ENCODE results near the gene CCDC138.

The CCDC138 gene

GRCh38 chr2:108925286-108925685, 138.7 kb downstream of the CCDC138 start:
- H3K36me3 ChIP-seq, result no peaks in the 10 kb centered on the region
- TF ChIP-seq, protein P1, sequence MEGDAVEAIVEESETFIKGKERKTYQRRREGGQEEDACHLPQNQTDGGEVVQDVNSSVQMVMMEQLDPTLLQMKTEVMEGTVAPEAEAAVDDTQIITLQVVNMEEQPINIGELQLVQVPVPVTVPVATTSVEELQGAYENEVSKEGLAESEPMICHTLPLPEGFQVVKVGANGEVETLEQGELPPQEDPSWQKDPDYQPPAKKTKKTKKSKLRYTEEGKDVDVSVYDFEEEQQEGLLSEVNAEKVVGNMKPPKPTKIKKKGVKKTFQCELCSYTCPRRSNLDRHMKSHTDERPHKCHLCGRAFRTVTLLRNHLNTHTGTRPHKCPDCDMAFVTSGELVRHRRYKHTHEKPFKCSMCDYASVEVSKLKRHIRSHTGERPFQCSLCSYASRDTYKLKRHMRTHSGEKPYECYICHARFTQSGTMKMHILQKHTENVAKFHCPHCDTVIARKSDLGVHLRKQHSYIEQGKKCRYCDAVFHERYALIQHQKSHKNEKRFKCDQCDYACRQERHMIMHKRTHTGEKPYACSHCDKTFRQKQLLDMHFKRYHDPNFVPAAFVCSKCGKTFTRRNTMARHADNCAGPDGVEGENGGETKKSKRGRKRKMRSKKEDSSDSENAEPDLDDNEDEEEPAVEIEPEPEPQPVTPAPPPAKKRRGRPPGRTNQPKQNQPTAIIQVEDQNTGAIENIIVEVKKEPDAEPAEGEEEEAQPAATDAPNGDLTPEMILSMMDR (IDR thresholded peaks at IDR 0.05; ENCODE audit: low read depth, low read length), result no peak
- DNase-seq, result no peak
- H3K27ac ChIP-seq, result no peak overlapping the region
- H3K4me3 ChIP-seq (ENCODE audit: low read depth, low read length), result no peak overlapping the region
- no peaks in the 10 kb centered on the region for H3K9me3 ChIP-seq (ENCODE audit: severe bottlenecking)
- H3K27me3 ChIP-seq (ENCODE audit: insufficient read depth, low read depth, severe bottlenecking), result no peaks in the 10 kb centered on the region

GRCh38 chr2:108925735-108926134, 139.2 kb downstream of the CCDC138 start:
- TF ChIP-seq, protein P1 (IDR thresholded peaks at IDR 0.05; ENCODE audit: low read depth, low read length), result no peak
- Histone ChIP-seq H3K27ac (no peak overlapping the region), H3K4me3 (ENCODE audit: low read depth, low read length) (no peak overlapping the region), H3K9me3 (ENCODE audit: severe bottlenecking) (no peaks in the 10 kb centered on the region), H3K36me3 (no peaks in the 10 kb centered on the region), H3K27me3 (ENCODE audit: insufficient read depth, low read depth, severe bottlenecking) (no peaks in the 10 kb centered on the region)
- no peak for DNase-seq
